GM23338 (cell line): ENCODE measurements around the gene SLC35G4. TPM values are rescaled to one million over a fixed set of nuclear protein-coding genes. Genes with fewer than 3 reads are reported as not detected.
"Not testable (repeated sequence)": the region's sequence is repeated elsewhere in the genome, so short reads cannot be mapped to it uniquely, and the experiment has no call there.

Source experiments
- ATAC-seq: fragments of 200-7000 bp; cut with Tn5 transposase; 3 replicates; pipeline ENCODE4 v1.9.1; 2020
- DNase-seq: peaks from one replicate; pipeline ENCODE4 v3.0.0-alpha.2; 2015; ENCODE audit warnings: low spot score
- H2AFZ ChIP-seq: fragments of 200-600 bp; sonication (generic); 2 replicates; pipeline ENCODE4 v1.8.0; 2016; ENCODE audit warnings: antibody characterized with exemption, mild to moderate bottlenecking, moderate library complexity
- H3F3A ChIP-seq: fragments of 200-600 bp; sonication (generic); replicated peaks from 2 replicates; pipeline ENCODE4 v1.8.0; 2017; ENCODE audit warnings: antibody characterized with exemption, mixed run types, low read depth
- H3K27ac ChIP-seq: fragments of 200-600 bp; sonication (generic); 2 replicates; pipeline ENCODE4 v1.6.1; 2016; ENCODE audit warnings: low read depth
- H3K27me3 ChIP-seq: fragments of 200-600 bp; sonication (generic); 2 replicates; pipeline ENCODE4 v1.8.0; 2016; ENCODE audit warnings: mild to moderate bottlenecking, mixed run types, moderate library complexity; ENCODE audit not compliant: insufficient read depth
- H3K36me3 ChIP-seq: fragments of 200-600 bp; sonication (generic); 2 replicates; pipeline ENCODE4 v1.8.0; 2016; ENCODE audit warnings: mild to moderate bottlenecking; ENCODE audit not compliant: insufficient read depth
- H3K4me1 ChIP-seq: fragments of 200-600 bp; sonication (generic); 2 replicates; pipeline ENCODE4 v1.8.0; 2016; ENCODE audit warnings: mild to moderate bottlenecking, moderate library complexity; ENCODE audit not compliant: insufficient read depth
- H3K4me2 ChIP-seq: fragments of 200-600 bp; sonication (generic); 2 replicates; pipeline ENCODE4 v1.7.1; 2017; ENCODE audit warnings: mixed run types
- H3K4me3 ChIP-seq: fragments of 200-600 bp; sonication (generic); 2 replicates; pipeline ENCODE4 v1.6.1; 2016; ENCODE audit warnings: mixed run types
- H3K79me2 ChIP-seq: fragments of 200-600 bp; sonication (generic); replicated peaks from 2 replicates; pipeline ENCODE4 v1.8.0; 2017; ENCODE audit warnings: mild to moderate bottlenecking; ENCODE audit not compliant: insufficient read depth
- H3K9me2 ChIP-seq: fragments of 200-600 bp; sonication (generic); 2 replicates; pipeline ENCODE4 v1.8.0; 2017; ENCODE audit not compliant: insufficient read depth
- H4K20me1 ChIP-seq: fragments of 200-600 bp; sonication (generic); replicated peaks from 2 replicates; pipeline ENCODE4 v1.8.0; 2017; ENCODE audit warnings: mild to moderate bottlenecking; ENCODE audit not compliant: insufficient read depth
- H3K27ac Mint-ChIP-seq: 2 replicates; pipeline ENCODE4 v1.8.0; 2020; ENCODE audit warnings: inconsistent platforms, mild to moderate bottlenecking, moderate library complexity, mixed read lengths
- H3K27me3 Mint-ChIP-seq: 3 replicates; pipeline ENCODE4 v1.8.0; 2022; ENCODE audit warnings: low read depth, mild to moderate bottlenecking, moderate library complexity, mixed read lengths, inconsistent platforms; ENCODE audit not compliant: insufficient read depth, poor library complexity
- H3K36me3 Mint-ChIP-seq: 3 replicates; pipeline ENCODE4 v1.8.0; 2021; ENCODE audit warnings: low read depth, mild to moderate bottlenecking, inconsistent platforms, moderate library complexity, mixed read lengths
- H3K4me1 Mint-ChIP-seq: 3 replicates; pipeline ENCODE4 v1.8.0; 2020; ENCODE audit warnings: mild to moderate bottlenecking, inconsistent platforms, mixed read lengths
- H3K4me3 Mint-ChIP-seq: 3 replicates; pipeline ENCODE4 v1.8.0; 2021; ENCODE audit warnings: moderate library complexity, mild to moderate bottlenecking, inconsistent platforms, mixed read lengths
- H3K9me3 Mint-ChIP-seq: 3 replicates; pipeline ENCODE4 v1.8.0; 2020; ENCODE audit warnings: moderate library complexity, mild to moderate bottlenecking, inconsistent platforms, mixed read lengths
- REST ChIP-seq: IDR thresholded peaks from one replicate; pipeline ENCODE4 v1.6.1; 2018; ENCODE audit warnings: antibody characterized with exemption; ENCODE audit not compliant: unreplicated experiment
- polyA plus RNA-seq: library from polyadenylated mRNA; unstranded; fragments of >200 nt; fragmentation: Nextera tagmentation; extraction: Ambion mirVana; gene quantifications from 2 replicates; pipeline ENCODE4 v1.2.1, GENCODE V29; 2016
- total RNA-seq: library from RNA; depleted of rRNA; stranded (reverse); fragments of >200 nt; shearing (Covaris generic); gene quantifications from 2 replicates; pipeline ENCODE4 v1.2.3, GENCODE V29; 2014

SLC35G4 gene
- total and polyA plus RNA-seq, 2 experiments from 2014 or later, result not detected

DNA sequence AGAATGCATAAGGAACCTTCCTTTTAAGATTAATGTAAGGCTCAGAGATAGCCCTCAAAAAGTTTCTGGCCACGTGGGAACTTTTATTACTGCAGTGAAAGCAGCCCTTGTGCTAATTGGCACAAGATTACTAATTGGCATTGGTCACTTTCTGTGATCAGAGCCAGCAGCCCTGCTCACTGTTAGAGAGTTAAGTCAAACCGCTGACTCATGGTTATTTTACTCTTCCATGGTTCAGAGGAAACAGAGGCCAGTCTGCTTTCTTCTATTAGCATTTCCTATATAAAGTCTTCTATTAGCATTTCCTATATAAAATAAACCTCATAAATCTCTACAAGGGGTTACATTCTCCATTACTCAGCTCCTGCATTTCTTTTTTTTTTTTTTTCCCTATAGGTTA lies 1.5 kb upstream of the SLC35G4 start (continued):
- no peak for TF ChIP-seq REST

DNA sequence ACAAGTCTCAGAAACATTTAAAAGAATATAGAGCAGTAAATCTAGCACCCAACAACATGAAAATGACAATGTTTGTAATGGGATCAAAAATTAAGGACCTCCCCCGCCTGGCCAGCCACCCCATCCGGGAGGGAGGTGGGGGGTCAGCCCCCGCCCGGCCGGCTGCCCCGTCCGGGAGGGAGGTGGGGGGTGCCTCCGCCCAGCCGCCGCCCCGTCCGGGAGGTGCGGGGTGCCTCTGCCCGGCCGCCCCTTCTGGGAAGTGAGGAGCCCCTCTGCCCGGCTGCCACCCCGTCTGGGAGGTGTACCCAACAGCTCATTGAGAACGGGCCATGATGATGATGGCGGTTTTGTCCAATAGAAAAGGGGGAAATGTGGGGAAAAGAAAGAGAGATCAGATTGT lies 778 bp upstream of the SLC35G4 start:
- not testable (repeated sequence) for H3F3A ChIP-seq, H3K4me2 ChIP-seq, H4K20me1 ChIP-seq, H3K4me1 ChIP-seq, H2AFZ ChIP-seq, ATAC-seq, H3K4me1 Mint-ChIP-seq, H3K36me3 Mint-ChIP-seq, H3K9me2 ChIP-seq, H3K27me3 ChIP-seq, H3K4me3 Mint-ChIP-seq, H3K79me2 ChIP-seq, H3K36me3 ChIP-seq, H3K27ac ChIP-seq, H3K4me3 ChIP-seq, H3K27me3 Mint-ChIP-seq, H3K9me3 Mint-ChIP-seq, DNase-seq, H3K27ac Mint-ChIP-seq

- not testable (repeated sequence) for DNase-seq, H3K79me2 ChIP-seq, H3K4me2 ChIP-seq, H4K20me1 ChIP-seq, ATAC-seq, H3K27ac ChIP-seq, H3K9me2 ChIP-seq, H3K27ac Mint-ChIP-seq, H3K4me3 ChIP-seq, H3K27me3 ChIP-seq, H3F3A ChIP-seq, H3K36me3 Mint-ChIP-seq, H3K27me3 Mint-ChIP-seq, H3K4me1 Mint-ChIP-seq, H3K4me3 Mint-ChIP-seq, H3K36me3 ChIP-seq, H2AFZ ChIP-seq, H3K4me1 ChIP-seq
- H3K9me3 Mint-ChIP-seq, result peaks cover 16% of the 10 kb centered on the region
Measured at GRCh38 chr18:11613073-11613472, 3.7 kb downstream of the SLC35G4 start.

GRCh38 chr18:11613611-11614010 lies 4.2 kb downstream of the SLC35G4 start:
- H3K4me1 Mint-ChIP-seq, H3K4me1 ChIP-seq, H3K27me3 ChIP-seq, H3K36me3 ChIP-seq, H3K9me2 ChIP-seq, H3K79me2 ChIP-seq, H3K4me2 ChIP-seq, ATAC-seq, H2AFZ ChIP-seq, H3K27ac Mint-ChIP-seq, H3K4me3 Mint-ChIP-seq, DNase-seq, H3K4me3 ChIP-seq, H3K36me3 Mint-ChIP-seq, H4K20me1 ChIP-seq, H3F3A ChIP-seq, H3K27ac ChIP-seq, H3K27me3 Mint-ChIP-seq: not testable (repeated sequence)
- H3K9me3 Mint-ChIP-seq, result peaks cover 16% of the 10 kb centered on the region

- not testable (repeated sequence) for H3K27ac ChIP-seq, H3K4me1 Mint-ChIP-seq, H2AFZ ChIP-seq, H3K4me2 ChIP-seq, H3K27me3 Mint-ChIP-seq, H3K27ac Mint-ChIP-seq, H3K9me2 ChIP-seq, ATAC-seq, H3K4me3 ChIP-seq, H3K36me3 Mint-ChIP-seq, H4K20me1 ChIP-seq, H3K4me3 Mint-ChIP-seq, H3K27me3 ChIP-seq, H3K79me2 ChIP-seq, H3F3A ChIP-seq, DNase-seq, H3K4me1 ChIP-seq, H3K36me3 ChIP-seq
- H3K9me3 Mint-ChIP-seq, result peaks cover 16% of the 10 kb centered on the region
Measured at GRCh38 chr18:11614042-11614441, 4.6 kb downstream of the SLC35G4 start.

GRCh38 chr18:11614981-11615380 lies 5.6 kb downstream of the SLC35G4 start:
- not testable (repeated sequence) for H3K4me1 ChIP-seq, H4K20me1 ChIP-seq, H3K79me2 ChIP-seq, H3K4me3 ChIP-seq, H3K4me1 Mint-ChIP-seq, H3K36me3 Mint-ChIP-seq, H3K27me3 ChIP-seq, H3K27ac Mint-ChIP-seq, H3K4me3 Mint-ChIP-seq, DNase-seq, H3K27me3 Mint-ChIP-seq, H2AFZ ChIP-seq, H3K9me2 ChIP-seq, H3K36me3 ChIP-seq, H3F3A ChIP-seq, H3K27ac ChIP-seq, ATAC-seq, H3K4me2 ChIP-seq
- H3K9me3 Mint-ChIP-seq, result peaks cover 13% of the 10 kb centered on the region
